Activated T-cell treated with anti-CD3 and anti-CD28 coated beads, Interleukin-2, amount 50 U/mL, for 1 hour (primary cell): ENCODE data around the gene RNASE4.
A peak's percentile ranks its signal among the peaks of the same experiment; 100 is the strongest.

ENCODE experiments used
- DNase-seq: peaks from one replicate; pipeline ENCODE4 v3.0.0-alpha.2; 2020

The RNASE4 gene

DNA sequence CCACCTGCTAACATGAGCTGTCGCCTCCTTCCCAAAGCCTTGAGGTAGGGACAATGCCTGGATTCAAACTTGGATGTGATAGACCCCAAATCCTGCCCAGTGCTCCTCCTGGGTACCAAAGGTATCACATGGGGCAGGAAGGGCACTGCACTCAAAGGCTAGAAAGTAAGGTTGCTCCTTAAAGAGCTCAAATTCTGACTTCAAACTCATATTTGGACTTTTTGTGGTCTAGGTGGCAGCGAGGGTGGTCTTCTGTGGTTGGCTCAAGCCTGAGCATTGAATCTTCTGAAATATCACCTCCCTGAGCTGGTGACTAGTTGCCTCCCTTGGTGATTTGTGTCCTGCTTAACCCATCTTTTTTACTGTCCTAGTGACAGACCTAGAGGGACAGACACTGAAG, 8.3 kb upstream of the RNASE4 start:
- DNase-seq = no peak

DNA sequence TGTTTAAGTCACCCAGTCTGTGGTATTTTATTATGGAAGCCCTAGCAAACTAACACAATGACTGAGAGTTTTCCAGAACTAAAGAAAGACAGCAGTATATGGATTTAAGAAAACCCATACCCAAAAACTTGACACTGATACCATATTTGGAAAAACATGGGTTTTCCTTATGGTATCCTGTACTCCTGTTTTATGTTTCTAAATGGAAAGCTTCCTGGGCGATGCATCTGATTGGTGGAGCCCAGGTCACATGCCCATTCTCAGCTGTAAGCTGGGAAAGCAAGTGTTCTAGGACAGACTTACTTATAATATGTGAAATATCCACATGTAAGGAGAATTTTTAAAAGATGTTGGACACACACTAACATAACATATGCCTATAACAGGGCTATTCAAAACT, 4.5 kb upstream of the RNASE4 start:
- DNase-seq = no peak

DNA sequence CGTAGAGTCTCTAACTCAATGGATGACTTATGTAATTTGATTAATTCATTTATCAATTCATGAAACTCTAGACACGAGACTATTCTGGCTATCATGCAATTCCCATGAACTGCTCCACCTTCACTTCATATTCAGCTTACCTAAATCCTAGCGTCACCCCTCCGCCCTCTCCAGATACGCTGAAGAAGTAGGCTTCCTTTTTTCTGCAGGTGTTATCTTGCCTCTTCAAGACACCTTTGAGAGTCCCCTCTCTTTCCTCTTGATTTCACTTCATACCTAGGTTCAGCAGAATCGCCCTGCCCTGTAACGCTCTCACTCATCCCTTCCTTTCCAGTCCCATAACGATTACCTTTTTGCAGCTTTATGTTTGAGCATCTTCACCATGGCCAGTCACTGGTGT, 4.0 kb upstream of the RNASE4 start:
- no peak for DNase-seq

DNA sequence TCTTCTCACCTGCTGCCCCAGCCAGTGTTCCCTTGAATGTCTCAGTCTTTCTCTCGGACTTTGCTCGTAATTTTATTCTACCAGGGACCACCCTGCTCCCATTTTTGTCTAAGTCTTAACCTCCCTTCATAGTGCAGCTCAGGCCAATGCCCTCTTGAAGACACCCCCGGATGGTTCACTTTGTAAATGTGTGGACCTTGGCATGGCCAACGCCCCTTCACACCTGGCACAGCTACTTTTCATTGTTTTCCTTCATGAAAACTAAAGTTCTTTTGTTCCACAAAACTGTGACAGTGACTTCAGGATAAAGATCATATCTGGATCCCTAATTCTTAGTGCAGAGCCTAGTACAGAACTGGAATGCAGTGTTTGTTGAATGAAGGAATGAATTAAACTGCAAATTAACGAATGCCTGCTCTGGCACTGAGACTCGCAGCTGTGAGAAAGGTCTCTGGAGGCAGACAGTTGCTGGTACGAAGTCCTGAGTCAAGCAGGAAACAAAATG, 3.5 kb upstream of the RNASE4 start:
- DNase-seq = no peak

DNA sequence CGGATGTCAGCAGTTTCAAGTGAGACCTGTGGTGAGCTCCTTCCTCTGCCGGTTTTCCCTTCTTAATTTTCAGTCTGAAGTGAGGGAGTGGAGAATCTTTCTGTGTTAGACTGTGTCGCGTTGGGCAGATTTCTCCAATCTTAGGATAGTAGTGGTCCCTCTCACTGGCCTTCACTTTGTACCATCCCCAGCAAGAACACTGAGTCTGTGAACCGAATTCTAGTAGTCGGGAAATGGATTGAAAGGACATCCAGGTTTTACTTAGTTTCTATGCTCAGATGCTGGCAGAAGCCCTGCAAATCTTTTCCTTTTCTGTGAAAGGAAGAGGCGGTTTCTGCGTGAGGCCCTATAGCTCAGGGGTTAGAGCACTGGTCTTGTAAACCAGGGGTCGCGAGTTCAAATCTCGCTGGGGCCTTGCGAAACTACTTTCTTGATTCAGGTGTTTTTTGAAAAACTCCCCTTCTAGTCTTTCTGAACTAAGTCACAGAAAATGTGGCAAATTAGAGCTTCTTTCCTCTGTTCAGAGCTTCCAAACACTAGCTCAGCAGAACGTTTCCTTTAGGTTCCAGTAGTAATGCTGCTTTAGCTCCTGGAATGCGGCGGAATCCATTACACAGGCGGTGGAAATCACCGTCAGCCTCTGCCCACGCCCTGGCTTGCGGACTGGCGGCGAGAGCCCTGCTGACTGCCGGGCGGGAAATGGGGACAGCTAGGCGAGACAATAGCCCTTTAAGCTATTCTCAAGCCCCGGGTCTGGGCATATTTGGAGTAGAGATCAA, 2.8 kb upstream of the RNASE4 start:
- DNase-seq = peak; percentile 85

DNA sequence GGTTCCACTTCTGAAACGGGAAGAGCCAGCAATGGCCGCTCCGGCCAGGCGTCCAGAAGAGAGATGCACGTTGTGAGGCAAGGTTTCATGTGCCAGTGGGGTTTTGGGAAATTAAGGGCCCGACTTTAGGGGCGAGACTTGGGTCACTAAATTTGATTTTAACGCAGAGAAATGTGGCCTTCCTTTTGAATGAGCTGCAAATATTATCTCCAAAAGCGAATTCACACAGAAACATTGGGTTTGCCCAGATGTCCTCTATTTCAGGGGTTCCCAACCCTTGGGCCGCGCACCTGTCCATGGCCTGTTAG, 2.3 kb upstream of the RNASE4 start:
- DNase-seq = no peak

DNA sequence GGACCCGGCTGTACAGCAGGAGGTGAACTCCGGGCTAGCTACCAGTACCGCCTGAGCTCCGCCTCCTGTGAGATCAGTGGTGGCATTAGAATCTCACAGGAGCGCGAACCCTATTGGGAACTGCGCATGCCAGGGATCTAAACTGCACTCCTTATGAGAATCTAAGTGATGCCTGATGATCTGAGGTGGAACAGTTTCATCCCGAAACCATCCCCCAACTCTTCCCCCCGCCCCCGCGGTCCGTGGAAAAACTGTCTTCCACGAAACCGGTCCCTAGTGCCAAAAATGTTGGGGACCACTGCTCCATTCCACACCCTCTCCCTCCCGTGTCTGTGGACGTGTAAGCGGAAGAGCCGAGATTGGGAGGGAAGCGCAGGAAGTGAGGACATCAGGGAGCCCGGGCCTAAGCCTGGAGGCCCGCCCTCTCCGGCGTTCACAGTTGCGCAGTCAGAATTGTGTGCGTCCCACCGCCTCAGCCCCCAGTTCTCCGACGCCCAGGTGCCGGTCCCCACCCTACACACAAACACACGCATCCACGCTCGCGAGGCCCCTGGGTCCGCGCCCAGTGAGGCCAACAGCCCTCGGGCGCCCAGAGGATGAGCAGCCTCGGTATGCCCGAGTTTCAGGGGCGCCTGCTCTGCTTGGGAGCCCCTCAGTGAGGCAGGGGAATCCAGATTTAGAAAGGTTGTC, 1.8 kb upstream of the RNASE4 start:
- peak; percentile 76 for DNase-seq

DNA sequence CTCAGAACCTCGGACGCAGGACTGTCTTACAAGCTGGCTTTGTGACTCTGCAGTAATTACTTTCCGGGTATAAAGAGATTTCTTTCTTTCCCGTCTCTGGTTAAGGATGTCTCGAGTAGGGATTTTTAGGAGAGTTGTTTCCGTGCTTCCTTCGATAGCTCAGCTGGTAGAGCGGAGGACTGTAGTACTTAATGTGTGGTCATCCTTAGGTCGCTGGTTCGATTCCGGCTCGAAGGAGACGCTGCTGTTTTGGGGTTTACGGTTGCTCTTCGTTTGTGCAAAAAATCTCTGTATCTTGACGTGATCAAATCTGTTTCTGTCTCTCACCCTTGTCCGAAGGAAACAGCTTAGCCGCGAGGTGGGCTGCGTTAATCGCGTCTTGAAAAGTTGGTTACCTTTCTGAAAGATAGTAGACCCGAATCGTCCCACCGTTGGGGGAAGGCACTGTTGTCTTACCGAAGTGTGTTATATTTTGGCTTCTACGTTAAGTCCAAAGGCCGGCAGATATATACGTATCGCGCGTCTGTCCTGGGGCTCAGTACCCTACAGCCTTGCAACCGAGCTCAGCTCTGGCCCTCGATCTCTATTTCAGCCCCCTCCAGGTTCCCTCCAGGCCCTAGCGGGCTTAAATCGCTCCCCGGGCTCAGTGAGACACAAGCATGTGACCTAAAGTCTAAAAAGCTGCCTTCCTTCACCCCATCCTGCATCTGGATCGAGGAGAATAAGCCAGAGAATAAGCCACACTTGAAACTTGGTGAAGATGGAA, 1.1 kb upstream of the RNASE4 start:
- peak; percentile 79 for DNase-seq

DNA sequence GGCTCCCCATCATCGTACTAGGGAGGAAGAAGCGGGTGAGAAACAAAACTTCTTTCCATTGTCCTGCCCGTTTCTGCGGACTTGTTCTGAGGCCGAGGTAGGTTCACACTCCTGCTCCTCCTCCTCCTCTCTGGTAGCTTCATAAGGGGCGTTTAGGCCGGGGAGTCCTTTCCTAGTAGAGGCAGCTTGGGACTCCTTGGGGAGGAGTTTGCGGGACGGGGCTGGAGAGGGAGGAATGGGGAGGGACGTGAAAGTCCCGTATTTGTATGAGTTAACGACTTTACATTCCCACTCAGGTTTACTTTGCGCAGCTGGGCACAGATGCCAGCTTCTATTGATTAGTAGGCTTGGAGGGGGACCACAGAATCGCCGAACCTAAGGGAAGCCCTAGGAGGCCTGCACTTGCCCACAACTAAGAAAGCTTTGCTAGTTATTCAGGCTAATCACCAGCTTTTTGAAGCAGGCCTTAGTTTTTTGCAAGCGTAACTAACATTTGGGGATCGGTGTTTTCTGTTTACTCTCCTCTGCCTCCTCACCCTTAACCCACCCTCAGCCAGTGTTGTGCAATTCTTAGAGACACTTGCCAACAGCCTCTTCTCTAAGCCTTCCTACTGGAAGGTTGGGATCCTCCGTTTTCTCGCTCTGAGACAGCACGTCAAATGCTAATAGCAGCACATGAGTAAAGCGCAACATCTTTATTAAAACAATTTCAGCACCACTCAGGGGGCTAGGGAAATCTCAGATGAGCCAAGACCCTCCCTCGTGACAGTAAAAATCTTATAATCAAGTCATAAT, 499 bp downstream of the RNASE4 start:
- no peak for DNase-seq

DNA sequence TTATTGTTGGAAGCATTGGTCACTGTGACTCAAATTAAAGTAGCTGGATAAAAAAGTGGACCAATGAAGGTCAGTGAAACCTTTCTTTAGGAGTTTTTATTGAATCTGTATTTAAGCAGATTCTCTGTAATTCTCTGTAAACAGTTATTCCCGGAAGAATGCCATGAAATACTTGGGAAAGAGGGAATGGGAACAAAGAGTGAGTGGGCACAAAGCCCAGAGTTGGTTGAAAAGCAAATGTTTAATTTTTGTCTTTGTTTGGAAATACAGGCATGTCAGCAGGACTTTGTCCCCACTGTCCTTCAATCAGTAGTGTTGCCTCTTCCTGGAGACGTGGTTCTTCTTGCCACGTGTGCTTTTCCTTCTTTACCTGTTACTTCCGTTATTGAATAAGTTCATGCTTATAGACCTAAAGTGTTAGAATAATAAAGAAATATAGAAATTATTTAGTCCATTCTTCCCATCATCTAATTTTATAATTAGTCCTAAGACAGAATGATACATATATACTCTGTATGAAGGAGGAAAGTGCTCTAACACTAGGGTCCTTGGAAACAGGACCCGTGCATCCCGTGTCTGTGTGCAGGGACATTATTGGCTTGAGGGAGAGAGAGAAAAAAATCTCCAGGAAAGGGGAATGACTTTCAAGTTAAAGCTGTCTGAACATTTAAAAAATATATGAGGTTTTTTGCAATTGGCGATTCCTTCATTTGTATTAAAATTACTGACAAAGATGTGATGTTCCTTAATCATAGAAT, 2.2 kb downstream of the RNASE4 start:
- no peak for DNase-seq

DNA sequence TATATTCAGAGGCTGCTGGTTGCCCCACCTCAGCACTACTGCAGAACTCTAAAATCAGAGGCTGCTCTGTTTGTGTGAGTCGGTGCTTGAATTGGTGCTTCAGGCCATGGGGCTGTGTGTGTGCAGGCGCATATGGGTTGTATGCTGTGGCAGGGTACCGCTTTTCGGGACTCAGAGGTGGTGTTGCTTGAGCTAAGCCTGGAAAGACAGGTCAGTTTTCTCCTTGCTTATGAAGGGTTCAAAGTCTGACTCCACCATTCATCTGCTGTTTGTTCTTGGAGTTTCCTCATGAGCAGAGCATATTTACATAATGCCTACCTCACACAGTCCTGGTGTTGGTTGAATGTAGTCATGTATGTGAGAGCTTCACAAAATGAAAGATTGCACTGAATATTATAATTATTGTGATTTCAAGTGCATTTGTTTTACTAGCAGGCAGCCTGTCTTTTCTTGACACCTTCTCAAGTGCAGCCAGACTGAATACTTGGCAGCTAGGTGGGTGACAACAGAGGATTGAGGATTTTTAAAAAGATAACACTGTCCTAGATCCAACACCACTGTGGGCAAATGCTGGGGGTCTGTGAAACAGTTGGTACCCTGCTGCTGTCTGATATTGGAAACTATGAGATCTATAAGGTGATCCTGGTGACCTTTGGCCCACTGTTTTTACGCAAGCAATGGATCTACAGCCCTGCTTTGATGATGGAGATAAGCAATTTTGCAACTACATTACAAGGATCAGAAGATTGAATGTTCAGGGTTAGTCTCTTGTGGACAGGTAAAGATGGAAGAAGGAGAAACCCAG, 3.2 kb downstream of the RNASE4 start:
- DNase-seq = no peak

DNA sequence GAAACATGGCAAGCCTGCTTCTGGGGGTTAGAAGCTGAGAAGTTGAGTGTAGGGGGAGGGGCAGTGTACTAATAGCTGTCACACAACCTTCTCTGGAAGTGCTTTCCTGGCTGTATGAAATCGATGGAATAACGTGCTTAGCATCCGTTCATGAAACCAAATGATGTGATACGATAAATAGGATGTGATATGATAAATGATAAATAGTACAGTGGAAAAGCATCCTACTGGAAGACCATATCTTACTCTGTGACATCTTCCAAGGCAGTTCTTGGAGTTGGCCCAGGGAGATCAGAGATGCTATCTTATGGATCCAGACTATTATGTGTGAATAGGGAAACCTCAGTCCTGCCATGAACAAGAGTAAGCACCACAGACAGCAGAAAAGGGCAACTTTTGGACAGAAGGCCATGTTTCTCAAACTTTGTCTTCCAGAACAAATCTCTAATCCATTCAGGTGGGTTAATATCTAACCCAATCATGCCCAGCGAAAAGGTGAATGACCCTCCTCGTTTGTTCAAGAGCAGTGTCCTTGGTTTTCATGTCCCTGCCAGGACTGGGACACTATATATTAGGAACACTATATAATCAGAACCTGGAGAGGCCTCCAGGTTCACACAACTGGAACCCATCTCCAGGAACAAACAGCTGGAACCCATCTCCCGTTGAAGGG, 3.9 kb downstream of the RNASE4 start, which contains the start of gene ANG:
ANG (plus strand) TSS at position 598 of the 673 bp plus-strand sequence. CDS start 4,801 bp downstream, outside the sequence.
- DNase-seq = no peak

DNA sequence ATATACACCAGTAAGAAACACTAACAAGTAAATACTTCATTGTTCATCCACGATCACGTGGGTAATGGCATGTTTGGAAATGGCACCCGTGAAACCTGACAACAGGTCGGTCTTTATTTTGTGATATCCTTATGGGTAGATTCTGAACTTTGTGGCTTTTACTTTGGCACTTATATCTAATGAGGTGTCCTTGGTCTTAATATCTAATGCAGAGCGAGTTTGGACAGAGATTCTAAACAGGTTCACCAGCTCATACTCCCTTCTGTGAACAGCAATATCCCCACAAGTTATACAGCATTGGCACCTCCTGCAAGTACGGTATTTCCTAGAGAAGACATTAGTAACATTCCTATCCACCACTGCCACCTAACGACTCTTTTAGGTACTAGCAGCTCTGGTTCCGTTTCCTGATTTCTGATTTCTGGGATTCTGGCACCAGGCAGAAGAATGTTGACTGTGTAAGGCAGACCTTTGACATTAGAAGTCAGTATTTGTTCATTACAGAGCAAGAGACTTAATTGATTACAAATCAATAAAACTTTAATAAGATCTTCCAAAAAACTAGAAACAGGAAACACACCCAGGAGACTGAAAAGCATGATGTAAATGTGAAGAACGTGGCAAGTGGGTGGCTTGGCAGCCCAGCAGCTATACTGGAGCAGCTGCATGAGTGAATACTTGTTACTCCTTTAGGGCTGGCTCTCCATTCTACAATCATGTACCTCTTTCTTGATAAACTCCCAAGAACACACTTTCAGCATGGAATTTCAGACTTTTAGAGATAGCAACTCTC, 6.7 kb downstream of the RNASE4 start:
- no peak for DNase-seq

DNA sequence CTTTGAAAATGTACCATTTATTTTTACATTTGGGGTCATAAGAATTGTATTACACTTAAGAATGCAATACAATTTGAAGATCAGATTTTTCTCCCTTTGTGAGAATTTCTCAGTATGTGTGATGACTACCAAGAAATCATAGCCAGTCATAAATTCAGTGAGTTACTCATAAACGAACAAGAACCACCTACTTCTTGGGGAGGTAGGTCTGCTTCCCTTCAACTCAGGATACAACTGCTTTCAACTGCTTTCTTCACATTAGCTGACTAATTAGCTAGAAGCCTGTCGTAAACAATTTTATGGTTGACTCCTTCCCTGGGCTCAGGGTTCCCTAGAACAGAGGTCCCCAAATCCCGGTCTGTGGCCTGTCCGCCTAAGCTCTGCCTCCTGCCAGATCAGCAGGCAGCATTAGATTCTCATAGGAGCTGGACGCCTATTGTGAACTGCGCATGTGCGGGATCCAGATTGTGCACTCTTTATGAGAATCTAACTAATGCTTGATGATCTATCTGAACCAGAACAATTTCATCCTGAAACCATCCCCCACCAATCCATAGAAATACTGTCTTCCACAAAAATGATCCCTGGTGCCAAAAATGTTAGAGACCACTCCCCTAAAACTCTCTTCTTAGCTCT, 7.9 kb downstream of the RNASE4 start:
- DNase-seq = no peak

DNA sequence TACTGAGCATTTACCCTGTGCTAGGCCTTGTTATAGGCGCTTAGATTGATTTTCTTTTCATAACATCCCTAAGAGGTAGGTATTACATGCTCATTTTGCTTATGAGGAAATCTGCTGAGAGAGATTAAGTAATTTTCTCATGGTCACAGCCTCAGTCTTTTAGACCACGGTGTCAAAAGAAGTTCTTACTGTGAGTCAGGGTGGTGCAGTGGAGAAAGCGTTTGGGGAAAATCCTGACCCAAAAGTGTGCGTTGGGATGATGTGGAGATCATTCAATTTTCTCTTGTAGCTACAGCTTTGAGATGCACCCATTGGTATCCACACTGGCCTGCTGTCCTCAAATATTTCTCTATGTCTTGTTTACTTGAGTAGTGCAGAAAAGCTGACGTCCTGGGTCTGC, 12.4 kb downstream of the RNASE4 start:
- no peak for DNase-seq

DNA sequence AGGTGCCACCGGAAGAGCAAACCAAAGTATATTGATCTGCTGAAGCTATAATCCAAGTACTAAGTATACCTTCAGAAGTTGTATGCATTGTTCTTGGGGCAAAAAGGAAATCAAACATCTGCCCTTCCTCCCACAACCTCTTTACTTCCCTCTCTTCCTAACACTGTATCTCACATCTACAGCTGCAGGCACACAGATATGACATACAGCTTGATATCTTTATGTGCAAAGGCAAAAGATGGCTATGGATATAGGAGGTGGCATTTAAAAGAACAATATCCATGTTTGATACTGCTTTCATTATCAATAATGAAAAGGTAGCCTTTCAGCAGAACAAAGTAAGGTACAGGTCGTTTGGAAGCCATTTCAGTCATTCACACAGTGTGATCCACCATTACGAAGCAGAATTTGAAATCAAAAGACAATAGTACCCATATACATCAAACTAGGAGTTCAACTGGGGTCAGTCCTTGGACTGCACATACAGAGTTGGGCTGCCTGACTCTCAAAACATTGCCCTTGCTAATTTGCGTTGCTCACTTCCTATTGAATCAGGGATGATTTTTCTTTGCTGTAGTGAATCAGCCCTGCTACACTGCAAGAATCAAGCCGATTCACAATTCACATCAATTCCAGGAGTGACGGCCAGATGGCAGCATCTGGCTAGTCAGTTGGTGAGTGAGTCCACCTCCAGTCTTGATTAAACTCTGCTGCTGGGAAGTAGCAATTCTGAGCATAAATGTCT, 13.1 kb downstream of the RNASE4 start:
- peak; percentile 69 for DNase-seq

DNA sequence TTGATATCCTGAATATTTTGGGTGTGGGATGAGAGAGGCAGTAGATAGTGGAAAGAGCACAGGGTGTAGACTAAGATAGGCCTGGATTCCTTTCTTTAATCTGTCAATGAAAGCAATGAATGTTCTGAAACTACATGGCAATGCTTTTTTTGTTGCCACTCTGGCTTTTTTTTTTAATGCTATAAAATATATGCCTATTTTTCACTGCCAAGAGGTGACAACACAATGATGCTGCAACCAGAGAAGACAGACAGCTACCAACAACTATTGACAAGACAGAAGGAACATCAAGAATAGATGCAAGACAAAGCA, 13.6 kb downstream of the RNASE4 start:
- DNase-seq = no peak

DNA sequence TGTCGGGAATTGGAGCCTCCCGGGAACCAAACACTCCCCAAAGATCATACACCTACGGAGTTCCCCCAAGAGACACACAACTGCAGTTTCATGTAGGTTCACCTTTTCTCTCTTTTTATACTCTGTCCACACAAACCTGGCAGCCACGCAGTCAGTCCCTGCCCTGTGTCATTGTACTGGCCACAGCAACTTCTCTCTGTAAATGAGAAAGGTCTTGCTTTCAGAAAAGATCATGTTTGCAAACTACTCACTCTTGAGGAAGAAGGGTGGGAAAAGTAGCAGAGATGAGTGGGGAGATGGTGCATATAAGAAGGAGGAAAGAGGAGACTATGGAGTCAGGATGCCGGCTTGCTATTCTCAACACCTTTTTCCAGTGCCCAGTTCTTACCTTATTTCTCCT, 14.6 kb downstream of the RNASE4 start:
- DNase-seq = no peak

DNA sequence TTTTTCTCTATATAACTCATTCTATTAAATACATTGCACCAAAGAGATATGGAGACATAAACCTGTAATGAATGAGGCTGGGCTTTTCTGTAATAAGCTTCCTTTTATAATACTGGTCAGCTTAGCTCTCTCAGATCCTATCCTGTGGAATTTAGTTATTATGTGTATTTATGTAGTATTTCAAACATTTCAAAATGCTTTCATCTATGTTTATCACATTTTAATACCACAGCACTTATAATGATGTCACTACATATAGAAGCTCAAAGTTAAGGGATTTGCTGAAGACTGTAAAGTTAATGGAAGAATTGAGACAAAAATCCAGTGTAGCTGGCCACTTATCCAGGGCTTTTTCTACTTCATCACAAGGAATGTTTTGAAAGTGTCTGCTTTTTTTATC, 15.6 kb downstream of the RNASE4 start:
- no peak for DNase-seq
